Measurements from ENCODE around the gene RBMY1F.
"Not testable (repeated sequence)": the region's sequence is repeated elsewhere in the genome, so short reads cannot be mapped to it uniquely, and the experiment has no call there.

DNA sequence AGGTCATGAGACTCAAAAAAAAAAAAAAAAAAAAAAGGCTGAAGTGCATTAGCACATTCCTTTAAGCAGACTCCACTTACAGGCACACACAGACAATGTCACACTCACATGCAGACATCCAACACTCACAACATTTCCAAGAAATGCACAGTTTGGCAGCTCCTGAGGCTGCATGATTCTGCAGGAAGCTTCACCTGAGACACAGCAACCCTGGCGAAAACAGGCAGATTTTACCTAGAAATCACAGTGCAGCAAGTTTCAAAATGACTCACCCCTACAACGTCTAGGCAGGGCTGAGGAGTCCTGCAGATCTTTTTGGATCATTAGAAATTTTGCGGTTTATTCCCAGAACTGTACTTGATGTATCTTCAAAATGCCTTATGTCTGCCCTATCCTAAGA, 48.0 kb downstream of the RBMY1F start:
- TF ChIP-seq, protein P1, sequence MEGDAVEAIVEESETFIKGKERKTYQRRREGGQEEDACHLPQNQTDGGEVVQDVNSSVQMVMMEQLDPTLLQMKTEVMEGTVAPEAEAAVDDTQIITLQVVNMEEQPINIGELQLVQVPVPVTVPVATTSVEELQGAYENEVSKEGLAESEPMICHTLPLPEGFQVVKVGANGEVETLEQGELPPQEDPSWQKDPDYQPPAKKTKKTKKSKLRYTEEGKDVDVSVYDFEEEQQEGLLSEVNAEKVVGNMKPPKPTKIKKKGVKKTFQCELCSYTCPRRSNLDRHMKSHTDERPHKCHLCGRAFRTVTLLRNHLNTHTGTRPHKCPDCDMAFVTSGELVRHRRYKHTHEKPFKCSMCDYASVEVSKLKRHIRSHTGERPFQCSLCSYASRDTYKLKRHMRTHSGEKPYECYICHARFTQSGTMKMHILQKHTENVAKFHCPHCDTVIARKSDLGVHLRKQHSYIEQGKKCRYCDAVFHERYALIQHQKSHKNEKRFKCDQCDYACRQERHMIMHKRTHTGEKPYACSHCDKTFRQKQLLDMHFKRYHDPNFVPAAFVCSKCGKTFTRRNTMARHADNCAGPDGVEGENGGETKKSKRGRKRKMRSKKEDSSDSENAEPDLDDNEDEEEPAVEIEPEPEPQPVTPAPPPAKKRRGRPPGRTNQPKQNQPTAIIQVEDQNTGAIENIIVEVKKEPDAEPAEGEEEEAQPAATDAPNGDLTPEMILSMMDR (conservative IDR thresholded peaks at IDR 0.05; ENCODE audit: low read depth in 2 of 2) = not testable (repeated sequence)
- TF ChIP-seq EZH2 (IDR thresholded peaks at IDR 0.05; ENCODE audit: low read depth, unreplicated experiment); EZH2phosphoT487 (IDR thresholded peaks at IDR 0.05; ENCODE audit: unreplicated experiment); ETS1 (IDR thresholded peaks at IDR 0.05); NANOG (IDR thresholded peaks at IDR 0.05; ENCODE audit: borderline replicate concordance); ZNF331 (CRISPR knock-in tag; IDR thresholded peaks at IDR 0.05; ENCODE audit: low read depth); POLR2AphosphoS5 (IDR thresholded peaks at IDR 0.05; ENCODE audit: low read depth); CREB1 (CRISPR knock-in tag; IDR thresholded peaks at IDR 0.05; ENCODE audit: low read depth): not testable (repeated sequence)
- TF ChIP-seq, protein P2, sequence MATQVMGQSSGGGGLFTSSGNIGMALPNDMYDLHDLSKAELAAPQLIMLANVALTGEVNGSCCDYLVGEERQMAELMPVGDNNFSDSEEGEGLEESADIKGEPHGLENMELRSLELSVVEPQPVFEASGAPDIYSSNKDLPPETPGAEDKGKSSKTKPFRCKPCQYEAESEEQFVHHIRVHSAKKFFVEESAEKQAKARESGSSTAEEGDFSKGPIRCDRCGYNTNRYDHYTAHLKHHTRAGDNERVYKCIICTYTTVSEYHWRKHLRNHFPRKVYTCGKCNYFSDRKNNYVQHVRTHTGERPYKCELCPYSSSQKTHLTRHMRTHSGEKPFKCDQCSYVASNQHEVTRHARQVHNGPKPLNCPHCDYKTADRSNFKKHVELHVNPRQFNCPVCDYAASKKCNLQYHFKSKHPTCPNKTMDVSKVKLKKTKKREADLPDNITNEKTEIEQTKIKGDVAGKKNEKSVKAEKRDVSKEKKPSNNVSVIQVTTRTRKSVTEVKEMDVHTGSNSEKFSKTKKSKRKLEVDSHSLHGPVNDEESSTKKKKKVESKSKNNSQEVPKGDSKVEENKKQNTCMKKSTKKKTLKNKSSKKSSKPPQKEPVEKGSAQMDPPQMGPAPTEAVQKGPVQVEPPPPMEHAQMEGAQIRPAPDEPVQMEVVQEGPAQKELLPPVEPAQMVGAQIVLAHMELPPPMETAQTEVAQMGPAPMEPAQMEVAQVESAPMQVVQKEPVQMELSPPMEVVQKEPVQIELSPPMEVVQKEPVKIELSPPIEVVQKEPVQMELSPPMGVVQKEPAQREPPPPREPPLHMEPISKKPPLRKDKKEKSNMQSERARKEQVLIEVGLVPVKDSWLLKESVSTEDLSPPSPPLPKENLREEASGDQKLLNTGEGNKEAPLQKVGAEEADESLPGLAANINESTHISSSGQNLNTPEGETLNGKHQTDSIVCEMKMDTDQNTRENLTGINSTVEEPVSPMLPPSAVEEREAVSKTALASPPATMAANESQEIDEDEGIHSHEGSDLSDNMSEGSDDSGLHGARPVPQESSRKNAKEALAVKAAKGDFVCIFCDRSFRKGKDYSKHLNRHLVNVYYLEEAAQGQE (IDR thresholded peaks at IDR 0.05; ENCODE audit: unreplicated experiment) = not testable (repeated sequence)
